Calu3 (cell line): ENCODE data around the gene RASSF4. TPM values are rescaled to one million over a fixed set of nuclear protein-coding genes. Genes with fewer than 3 reads are reported as not detected.
A peak's percentile ranks its signal among the peaks of the same experiment; 100 is the strongest.
"Not testable (repeated sequence)": the region's sequence is repeated elsewhere in the genome, so short reads cannot be mapped to it uniquely, and the experiment has no call there.

Experiments
- BruUV-seq: library from RNA; stranded (reverse); fragments of 400-500 nt; replicated peaks from 2 replicates; lab custom pipeline; 2021; lab: Mats Ljungman, UMichigan
- CTCF ChIA-PET: fragments of 300-600 bp; sonication (Branson Sonifier 250); formaldehyde crosslinking; loops from one replicate; lab custom pipeline; 2022; ENCODE audit warnings: antibody characterized with exemption; lab: Charles Lee
- DNase-seq: peaks from one replicate; pipeline ENCODE4 v3.0.0; 2022
- H3K27ac Mint-ChIP-seq: one replicate; pipeline ENCODE4 v1.8.0; 2022; ENCODE audit warnings: mixed read lengths; ENCODE audit not compliant: unreplicated experiment
- H3K27me3 Mint-ChIP-seq: one replicate; pipeline ENCODE4 v1.8.0; 2022; ENCODE audit warnings: mixed read lengths; ENCODE audit not compliant: unreplicated experiment
- H3K36me3 Mint-ChIP-seq: one replicate; pipeline ENCODE4 v1.8.0; 2022; ENCODE audit warnings: mild to moderate bottlenecking, moderate library complexity, mixed read lengths; ENCODE audit not compliant: insufficient read depth, unreplicated experiment
- H3K4me1 Mint-ChIP-seq: one replicate; pipeline ENCODE4 v1.8.0; 2022; ENCODE audit warnings: mild to moderate bottlenecking, low read depth, mixed read lengths; ENCODE audit not compliant: unreplicated experiment
- H3K4me3 Mint-ChIP-seq: one replicate; pipeline ENCODE4 v1.8.0; 2022; ENCODE audit warnings: mild to moderate bottlenecking, low read depth, moderate library complexity, mixed read lengths; ENCODE audit not compliant: unreplicated experiment
- H3K9me3 Mint-ChIP-seq: one replicate; pipeline ENCODE4 v1.8.0; 2022; ENCODE audit warnings: low read depth, mixed read lengths; ENCODE audit not compliant: unreplicated experiment
- CTCF ChIP-seq: fragments of 200-600 bp; IDR thresholded peaks from one replicate; pipeline ENCODE4 v1.8.0; 2022; ENCODE audit warnings: antibody characterized with exemption; ENCODE audit not compliant: unreplicated experiment
- intact Hi-C: fragments of 100-400 bp; cut with micrococcal nuclease; formaldehyde crosslinking; loops from one replicate; pipeline ENCODE4 v1.10.0; 2022; ENCODE audit not compliant: unreplicated experiment
- total RNA-seq: library from RNA; stranded (reverse); gene quantifications from 2 replicates; pipeline ENCODE4 v1.2.3, GENCODE V29; 2022

RASSF4 gene
- total RNA-seq, 1 experiment from 2014 or later: 2.2 TPM

GRCh38 chr10:45008524-45009161 is 49.0 kb downstream of the RASSF4 start:
- CTCF ChIA-PET: no interaction called here
- Mint-ChIP-seq H3K9me3 (no peaks in the 10 kb centered on the region), H3K4me3 (no peak overlapping the region), H3K4me1 (no peaks in the 10 kb centered on the region), H3K27ac (no peak overlapping the region), H3K27me3 (peaks cover 12% of the 10 kb centered on the region), H3K36me3 (peaks cover 6% of the 10 kb centered on the region)
- no TSS peak for BruUV-seq
- TF ChIP-seq CTCF: peak; percentile 70
- intact Hi-C loops: loop anchor here (2.0 kb wide), 2 partner anchors 76 to 226 kb away; no protein-coding TSS in a partner anchor
- DNase-seq: peak; percentile 53

- H3K27ac Mint-ChIP-seq, H3K36me3 Mint-ChIP-seq, H3K4me3 Mint-ChIP-seq, H3K4me1 Mint-ChIP-seq, intact Hi-C loops, H3K9me3 Mint-ChIP-seq, CTCF ChIA-PET, DNase-seq, BruUV-seq: not testable (repeated sequence)
- peaks cover 65% of the 10 kb centered on the region for H3K27me3 Mint-ChIP-seq
These were observed 55.0 kb downstream of the RASSF4 start for GRCh38 chr10:45014557-45014956.

GRCh38 chr10:45015590-45015989 is 56.0 kb downstream of the RASSF4 start:
- H3K27ac Mint-ChIP-seq: no peak overlapping the region
- CTCF ChIA-PET: no interaction called here
- H3K36me3 Mint-ChIP-seq: peaks cover 4% of the 10 kb centered on the region
- BruUV-seq: no TSS peak
- intact Hi-C loops: loop anchor here (5.0 kb wide), 1 partner anchor 657 kb away; the partner anchor contains the start of gene ZFAND4
- no peaks in the 10 kb centered on the region for H3K9me3 Mint-ChIP-seq
- DNase-seq: no peak
- TF ChIP-seq CTCF: no peak
- H3K4me1 Mint-ChIP-seq: no peaks in the 10 kb centered on the region
- peaks cover 75% of the 10 kb centered on the region for H3K27me3 Mint-ChIP-seq
- H3K4me3 Mint-ChIP-seq: no peak overlapping the region

- Mint-ChIP-seq H3K4me3 (no peak overlapping the region), H3K27ac (no peak overlapping the region), H3K4me1 (no peaks in the 10 kb centered on the region), H3K36me3 (no peaks in the 10 kb centered on the region), H3K9me3 (peaks cover 4% of the 10 kb centered on the region), H3K27me3 (peaks cover 57% of the 10 kb centered on the region)
- BruUV-seq: no TSS peak
- TF ChIP-seq CTCF: no peak
- intact Hi-C loops: no loop called here
- CTCF ChIA-PET: no interaction called here
- no peak for DNase-seq
These were observed 63.8 kb downstream of the RASSF4 start for GRCh38 chr10:45023426-45023825.

GRCh38 chr10:45034301-45034700 is 74.7 kb downstream of the RASSF4 start:
- no peak for DNase-seq

More at GRCh38 chr10:45034301-45034700, 74.7 kb downstream of the RASSF4 start:
- CTCF ChIA-PET: no interaction called here
- H3K4me3 Mint-ChIP-seq: no peak overlapping the region
- no peak overlapping the region for H3K27ac Mint-ChIP-seq
- no TSS peak for BruUV-seq
- no peaks in the 10 kb centered on the region for H3K4me1 Mint-ChIP-seq
- no peaks in the 10 kb centered on the region for H3K36me3 Mint-ChIP-seq
- intact Hi-C loops: no loop called here
- H3K27me3 Mint-ChIP-seq: peaks cover 47% of the 10 kb centered on the region
- H3K9me3 Mint-ChIP-seq: peaks cover 3% of the 10 kb centered on the region
- TF ChIP-seq CTCF: no peak
